Heart left ventricle (tissue), 16 donors: ENCODE measurements around the gene FAM222A. TPM values are rescaled to one million over a fixed set of nuclear protein-coding genes. Genes with fewer than 3 reads are reported as not detected.

ENCODE experiments used
- ATAC-seq, 4 donors: fragments of 200-7000 bp; cut with Tn5 transposase; one replicate each; pipeline ENCODE4 v1.9.1; 2020 to 2022; ENCODE audit warnings: moderate library complexity in 4 of 4, mild to moderate bottlenecking in 3 of 4, moderate number of reproducible peaks in 1 of 4
- DNase-seq, 5 donors: peaks; one replicate each; pipeline ENCODE4 v3.0.0-alpha.2; 2020
- H3K27ac ChIP-seq, 12 donors: fragments of 200-600 bp; sonication (generic) in 4 of 12; one replicate each; pipeline versions ENCODE4 v1.5.0 to v1.8.0; 2016 to 2022; ENCODE audit warnings: mild to moderate bottlenecking in 2 of 12
- H3K27me3 ChIP-seq, 9 donors: fragments of 200-600 bp; sonication (generic) in 2 of 9; one replicate each; pipeline versions ENCODE4 v1.5.1 to v1.8.0; 2016 to 2022; ENCODE audit warnings: mild to moderate bottlenecking in 3 of 9
- H3K36me3 ChIP-seq, 9 donors: fragments of 200-600 bp; sonication (generic) in 2 of 9; one replicate each; pipeline versions ENCODE4 v1.5.0 to v1.8.0; 2018 to 2022; ENCODE audit warnings: mild to moderate bottlenecking in 2 of 9
- H3K4me1 ChIP-seq, 12 donors: fragments of 200-600 bp; sonication (generic) in 4 of 12; one replicate each; pipeline versions ENCODE4 v1.5.0 to v1.8.0; 2016 to 2022; ENCODE audit warnings: mild to moderate bottlenecking in 3 of 12
- H3K4me3 ChIP-seq, 12 donors: fragments of 200-600 bp; sonication (generic) in 4 of 12; one replicate each; pipeline versions ENCODE4 v1.5.0 to v1.8.0; 2017 to 2022; ENCODE audit warnings: mild to moderate bottlenecking in 9 of 12, moderate library complexity in 4 of 12
- H3K9me3 ChIP-seq, 12 donors: fragments of 200-600 bp; sonication (generic) in 4 of 12; one replicate each; pipeline versions ENCODE4 v1.5.0 to v1.8.0; 2016 to 2022; ENCODE audit warnings: mild to moderate bottlenecking in 1 of 12
- CTCF ChIP-seq, 12 donors: fragments of 200-600 bp; sonication (generic) in 4 of 12; IDR thresholded peaks; one replicate each; pipeline versions ENCODE4 v1.5.0 to v1.8.0; 2018 to 2022; ENCODE audit warnings: antibody characterized with exemption in 12 of 12, mild to moderate bottlenecking in 5 of 12
- POLR2A ChIP-seq, 2 donors: fragments of 450-650 bp; IDR thresholded peaks; one replicate each; pipeline ENCODE4 v1.6.1; 2017; ENCODE audit warnings: antibody characterized with exemption in 2 of 2, mild to moderate bottlenecking in 2 of 2, moderate library complexity in 2 of 2
- WGBS, 4 donors: extraction: QIAGEN DNeasy Blood & Tissue Kit in 2 of 4; methylation state at CpG; one replicate each; pipeline versions ENCODE4 v1.1.5 to v1.1.7; 2013 to 2018; 5-methylcytosine and 5-hydroxymethylcytosine counted together
- intact Hi-C, 10 donors: fragments of 100-400 bp; cut with DNase I; formaldehyde crosslinking; loops; one replicate each; pipeline versions ENCODE4 v1.11.1 to v1.14.2; 2022
- polyA plus RNA-seq, 2 donors: library from polyadenylated mRNA; stranded (reverse); fragments of 200-250 nt; gene quantifications; one replicate each; pipeline ENCODE4 v1.2.3, GENCODE V29; 2013
- total RNA-seq, 9 donors: library from RNA; depleted of rRNA in 2 of 9; stranded (reverse); fragments of >200 nt in 2 of 9; fragmentation: NEBNext Ultra II Directional in 3 of 9; extraction: Animal tissue kit (Norgen Biotek cat#: 25700) in 3 of 9; gene quantifications; one replicate each; pipeline versions ENCODE4 v1.1.0 to v1.2.4, GENCODE V29; 2016 to 2023
- donor health status: ischemic (EF 13 %, LVEDD 7.1; RV severe dilation, severe dysfunction).
- donor health status: healthy with polysubstance abuse.
- donor health status: DM: no; HTN: yes; CAD: no.
- donor health status: DM: no; HTN: no; CAD: no.
- donor health status: ischemic (EF 25% LVEDD 6.9; RV normal size, moderate dysfunction).
- donor health status: ischemic (EF 25% LVEDD 5.7; RV mildly dilated, moderate dysfunction).
- donor health status: healthy.
- donor health status: DM: yes; HTN: yes; CAD: no.
- donor health status: ischemic (EF 35%, LVEDD 5.7; RV mildly dilated, moderate dysfunction).
- donor health status: nonischemic (EF 11% LVEDD 7.7; RV severe dilation, severe dysfunction).
- donor health status: DM: yes; HTN: yes; CAD: no.
- donor health status: PGD.
- donor health status: ischemic (EF 29% LVEDD 5.4; RV normal size, mild dysfunction).
- donor health status: nonischemic (EF 23%, LVEDD 6.1; RV moderate dilation, normal function).

Gene FAM222A
- total and polyA plus RNA-seq, 11 donors = 3.5 to 45.8 (median 10.2) TPM

- no peak for DNase-seq
- intact Hi-C loops = no loop called here
- WGBS, 4 donors = 44 to 52% (median 47%) methylated on average over 10 of the region's 10 CpGs
- Histone ChIP-seq H3K9me3 (peaks cover 0 to 6% (median 0%) of the 10 kb centered on the region in 12 donors), H3K36me3 (no peaks in the 10 kb centered on the region), H3K27me3 (peaks cover 0 to 15% (median 0%) of the 10 kb centered on the region in 9 donors), H3K4me1 (no peaks in the 10 kb centered on the region), H3K27ac (no peak overlapping the region), H3K4me3 (no peak overlapping the region)
- ATAC-seq = no peak
- TF ChIP-seq POLR2A (IDR thresholded peaks at IDR 0.05) = no peak
- no peak for TF ChIP-seq CTCF (IDR thresholded peaks at IDR 0.05)
These were observed 42.9 kb upstream of the FAM222A start for GRCh38 chr12:109670731-109671130.

GRCh38 chr12:109671502-109671901, 42.1 kb upstream of the FAM222A start:
- H3K4me3 ChIP-seq = no peak overlapping the region
- no peak overlapping the region for H3K27ac ChIP-seq
- TF ChIP-seq POLR2A (IDR thresholded peaks at IDR 0.05) = no peak

GRCh38 chr12:109673379-109673778, 40.2 kb upstream of the FAM222A start:
- Histone ChIP-seq H3K27me3 (peaks cover 0 to 12% (median 0%) of the 10 kb centered on the region in 9 donors), H3K4me1 (no peaks in the 10 kb centered on the region), H3K27ac (no peak overlapping the region), H3K4me3 (no peak overlapping the region), H3K9me3 (peaks cover 0 to 6% (median 0%) of the 10 kb centered on the region in 12 donors), H3K36me3 (no peaks in the 10 kb centered on the region)
- WGBS, 4 donors = 86 to 97% (median 92%) methylated on average over 3 of the region's 3 CpGs
- no peak for TF ChIP-seq POLR2A (IDR thresholded peaks at IDR 0.05)
- DNase-seq (no peak), ATAC-seq (no peak)
- intact Hi-C loops = no loop called here

More at GRCh38 chr12:109671502-109671901, 42.1 kb upstream of the FAM222A start:
- Histone ChIP-seq H3K9me3 (peaks cover 0 to 6% (median 0%) of the 10 kb centered on the region in 12 donors), H3K36me3 (no peaks in the 10 kb centered on the region), H3K4me1 (no peaks in the 10 kb centered on the region), H3K27me3 (peaks cover 0 to 15% (median 0%) of the 10 kb centered on the region in 9 donors)
- intact Hi-C loops = no loop called here
- WGBS, 4 donors = 56 to 68% (median 68%) methylated on average over 3 of the region's 3 CpGs
- DNase-seq (no peak), ATAC-seq (no peak)

GRCh38 chr12:109673884-109674283, 39.7 kb upstream of the FAM222A start:
- ATAC-seq (no peak), DNase-seq (no peak)
- no peaks in the 10 kb centered on the region for H3K36me3 ChIP-seq
- WGBS, 4 donors = 82 to 97% (median 90%) methylated on average over 2 of the region's 2 CpGs
- H3K9me3 ChIP-seq = peaks cover 0 to 6% (median 0%) of the 10 kb centered on the region in 12 donors
- TF ChIP-seq CTCF (IDR thresholded peaks at IDR 0.05) = no peak
- no peak for TF ChIP-seq POLR2A (IDR thresholded peaks at IDR 0.05)
- no peak overlapping the region for H3K27ac ChIP-seq
- intact Hi-C loops = no loop called here
- H3K27me3 ChIP-seq = peaks cover 0 to 10% (median 0%) of the 10 kb centered on the region in 9 donors
- H3K4me3 ChIP-seq = no peak overlapping the region
- H3K4me1 ChIP-seq = no peaks in the 10 kb centered on the region

- Histone ChIP-seq H3K4me1 (peaks cover 0 to under 1% (median 0%) of the 10 kb centered on the region in 12 donors), H3K36me3 (no peaks in the 10 kb centered on the region), H3K4me3 (no peak overlapping the region), H3K27ac (no peak overlapping the region), H3K27me3 (no peaks in the 10 kb centered on the region), H3K9me3 (peaks cover 0 to 6% (median 0%) of the 10 kb centered on the region in 12 donors)
- intact Hi-C loops = no loop called here
- whole genome bisulfite sequencing, 4 donors = 70 to 84% (median 77%) methylated on average over 6 of the region's 6 CpGs
- no peak for ATAC-seq
- TF ChIP-seq CTCF (IDR thresholded peaks at IDR 0.05) (no peak), POLR2A (IDR thresholded peaks at IDR 0.05) (no peak)
- DNase-seq = no peak
These were observed 38.2 kb upstream of the FAM222A start for GRCh38 chr12:109675411-109675810.
